ENCODE data around the gene ZNF219. TPM values are rescaled to one million over a fixed set of nuclear protein-coding genes. Genes with fewer than 3 reads are reported as not detected.

Gene ZNF219
- total RNA-seq, 1 experiment from 2014 or later: 16.6 TPM

- no peak for DNase-seq (ENCODE audit: low read depth, low spot score)
- Histone ChIP-seq H3K36me3 (ENCODE audit: control insufficient read depth in 1 of 2, insufficient read depth in 2 of 2, low read length in 2 of 2) (no peaks in the 10 kb centered on the region), H3K27me3 (ENCODE audit: insufficient read depth, low read length) (peaks cover 5% of the 10 kb centered on the region), H2AFZ (ENCODE audit: low read depth, low read length, poor library complexity, severe bottlenecking) (no peak overlapping the region), H4K20me1 (ENCODE audit: insufficient read depth) (no peaks in the 10 kb centered on the region), H3K9ac (ENCODE audit: low read length) (no peak overlapping the region), H3K4me1 (ENCODE audit: control insufficient read depth in 1 of 2, insufficient read depth in 2 of 2, low read length in 2 of 2) (no peaks in the 10 kb centered on the region), H3K4me2 (ENCODE audit: low read length) (no peak overlapping the region), H3K27ac (ENCODE audit: low read depth, low read length) (no peak overlapping the region), H3K4me3 (replicated peaks in 1 of 2; ENCODE audit: low read depth in 1 of 2, low read length in 2 of 2) (no peak overlapping the region), H3K79me2 (ENCODE audit: insufficient read depth, low read length) (no peaks in the 10 kb centered on the region), H3K9me3 (ENCODE audit: control insufficient read depth in 1 of 2, insufficient read depth in 1 of 2, low read depth in 1 of 2, low read length in 2 of 2) (no peaks in the 10 kb centered on the region), H3K9me2 (ENCODE audit: insufficient read depth) (no peaks in the 10 kb centered on the region)
- no peak for TF ChIP-seq CEBPB (IDR thresholded peaks at IDR 0.05; ENCODE audit: low read depth)
- TF ChIP-seq POLR2AphosphoS5 (IDR thresholded peaks at IDR 0.05; ENCODE audit: low read depth, low read length): no peak
- no peak for TF ChIP-seq EZH2 (IDR thresholded peaks at IDR 0.05)
- no peak for TF ChIP-seq CBX3 (IDR thresholded peaks at IDR 0.05; ENCODE audit: low read depth)
- no peak for ATAC-seq
- ChIA-PET CTCF (no interaction called here), POLR2A (no interaction called here), RAD21 (ENCODE audit: low non-redundant PET in 1 of 2, low total read pairs in 2 of 2, uncharacterized antibody in 2 of 2, unreplicated experiment in 2 of 2) (no interaction called here)
- no TSS peak for BruUV-seq (replicated peaks)
- intact Hi-C loops (cut with micrococcal nuclease): no loop called here
These were observed 37.7 kb downstream of the ZNF219 start for GRCh38 chr14:21060614-21061346.

GRCh38 chr14:21059842-21060613, 38.4 kb downstream of the ZNF219 start:
- DNase-seq (ENCODE audit: low read depth, low spot score): no peak
- no peak overlapping the region for H3K9ac ChIP-seq (ENCODE audit: low read length)
- RAD21 ChIA-PET (ENCODE audit: low non-redundant PET in 1 of 2, low total read pairs in 2 of 2, uncharacterized antibody in 2 of 2, unreplicated experiment in 2 of 2): no interaction called here
- no peak overlapping the region for H2AFZ ChIP-seq (ENCODE audit: low read depth, low read length, poor library complexity, severe bottlenecking)
- no peaks in the 10 kb centered on the region for H3K4me1 ChIP-seq (ENCODE audit: control insufficient read depth in 1 of 2, insufficient read depth in 2 of 2, low read length in 2 of 2)
- no peak overlapping the region for H3K4me3 ChIP-seq (replicated peaks in 1 of 2; ENCODE audit: low read depth in 1 of 2, low read length in 2 of 2)
- peaks cover 5% of the 10 kb centered on the region for H3K27me3 ChIP-seq (ENCODE audit: insufficient read depth, low read length)
- no peak overlapping the region for H3K4me2 ChIP-seq (ENCODE audit: low read length)
- H3K36me3 ChIP-seq (ENCODE audit: control insufficient read depth in 1 of 2, insufficient read depth in 2 of 2, low read length in 2 of 2): no peaks in the 10 kb centered on the region
- CTCF ChIA-PET: no interaction called here
- POLR2A ChIA-PET: no interaction called here
- no TSS peak for BruUV-seq (replicated peaks)
- H3K9me2 ChIP-seq (ENCODE audit: insufficient read depth): no peaks in the 10 kb centered on the region
- ATAC-seq: no peak
- no peak overlapping the region for H3K27ac ChIP-seq (ENCODE audit: low read depth, low read length)
- no peaks in the 10 kb centered on the region for H4K20me1 ChIP-seq (ENCODE audit: insufficient read depth)
- no peaks in the 10 kb centered on the region for H3K9me3 ChIP-seq (ENCODE audit: control insufficient read depth in 1 of 2, insufficient read depth in 1 of 2, low read depth in 1 of 2, low read length in 2 of 2)
- H3K79me2 ChIP-seq (ENCODE audit: insufficient read depth, low read length): no peaks in the 10 kb centered on the region
- intact Hi-C loops (cut with micrococcal nuclease): no loop called here
- TF ChIP-seq POLR2AphosphoS5 (IDR thresholded peaks at IDR 0.05; ENCODE audit: low read depth, low read length): no peak
- TF ChIP-seq, protein P1, sequence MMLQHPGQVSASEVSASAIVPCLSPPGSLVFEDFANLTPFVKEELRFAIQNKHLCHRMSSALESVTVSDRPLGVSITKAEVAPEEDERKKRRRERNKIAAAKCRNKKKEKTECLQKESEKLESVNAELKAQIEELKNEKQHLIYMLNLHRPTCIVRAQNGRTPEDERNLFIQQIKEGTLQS (IDR thresholded peaks at IDR 0.05): no peak
- TF ChIP-seq JUND (IDR thresholded peaks at IDR 0.05): no peak
- TF ChIP-seq EZH2 (IDR thresholded peaks at IDR 0.05): no peak
- TF ChIP-seq FOSL1 (IDR thresholded peaks at IDR 0.05; ENCODE audit: low read depth): no peak
- no peak for TF ChIP-seq EZH2phosphoT487 (IDR thresholded peaks at IDR 0.05; ENCODE audit: borderline replicate concordance)
- no peak for TF ChIP-seq TCF7L2 (IDR thresholded peaks at IDR 0.05; ENCODE audit: borderline replicate concordance, extremely low read depth, insufficient read depth, insufficient read length)
- no peak for TF ChIP-seq RAD21 (IDR thresholded peaks at IDR 0.05; ENCODE audit: low read depth)
- no peak for TF ChIP-seq YY1 (IDR thresholded peaks at IDR 0.05; ENCODE audit: extremely low read depth, insufficient replicate concordance, low read depth, low read length)
- TF ChIP-seq, protein P2, sequence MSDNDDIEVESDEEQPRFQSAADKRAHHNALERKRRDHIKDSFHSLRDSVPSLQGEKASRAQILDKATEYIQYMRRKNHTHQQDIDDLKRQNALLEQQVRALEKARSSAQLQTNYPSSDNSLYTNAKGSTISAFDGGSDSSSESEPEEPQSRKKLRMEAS (IDR thresholded peaks at IDR 0.05): no peak
- TF ChIP-seq, protein P3, sequence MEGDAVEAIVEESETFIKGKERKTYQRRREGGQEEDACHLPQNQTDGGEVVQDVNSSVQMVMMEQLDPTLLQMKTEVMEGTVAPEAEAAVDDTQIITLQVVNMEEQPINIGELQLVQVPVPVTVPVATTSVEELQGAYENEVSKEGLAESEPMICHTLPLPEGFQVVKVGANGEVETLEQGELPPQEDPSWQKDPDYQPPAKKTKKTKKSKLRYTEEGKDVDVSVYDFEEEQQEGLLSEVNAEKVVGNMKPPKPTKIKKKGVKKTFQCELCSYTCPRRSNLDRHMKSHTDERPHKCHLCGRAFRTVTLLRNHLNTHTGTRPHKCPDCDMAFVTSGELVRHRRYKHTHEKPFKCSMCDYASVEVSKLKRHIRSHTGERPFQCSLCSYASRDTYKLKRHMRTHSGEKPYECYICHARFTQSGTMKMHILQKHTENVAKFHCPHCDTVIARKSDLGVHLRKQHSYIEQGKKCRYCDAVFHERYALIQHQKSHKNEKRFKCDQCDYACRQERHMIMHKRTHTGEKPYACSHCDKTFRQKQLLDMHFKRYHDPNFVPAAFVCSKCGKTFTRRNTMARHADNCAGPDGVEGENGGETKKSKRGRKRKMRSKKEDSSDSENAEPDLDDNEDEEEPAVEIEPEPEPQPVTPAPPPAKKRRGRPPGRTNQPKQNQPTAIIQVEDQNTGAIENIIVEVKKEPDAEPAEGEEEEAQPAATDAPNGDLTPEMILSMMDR (IDR thresholded peaks at IDR 0.05 in 2 of 3, conservative IDR thresholded peaks at IDR 0.05 in 1 of 3; ENCODE audit: borderline replicate concordance in 1 of 3, insufficient read depth in 1 of 3, low read depth in 2 of 3, low read length in 2 of 3): no peak
- TF ChIP-seq, protein P4, sequence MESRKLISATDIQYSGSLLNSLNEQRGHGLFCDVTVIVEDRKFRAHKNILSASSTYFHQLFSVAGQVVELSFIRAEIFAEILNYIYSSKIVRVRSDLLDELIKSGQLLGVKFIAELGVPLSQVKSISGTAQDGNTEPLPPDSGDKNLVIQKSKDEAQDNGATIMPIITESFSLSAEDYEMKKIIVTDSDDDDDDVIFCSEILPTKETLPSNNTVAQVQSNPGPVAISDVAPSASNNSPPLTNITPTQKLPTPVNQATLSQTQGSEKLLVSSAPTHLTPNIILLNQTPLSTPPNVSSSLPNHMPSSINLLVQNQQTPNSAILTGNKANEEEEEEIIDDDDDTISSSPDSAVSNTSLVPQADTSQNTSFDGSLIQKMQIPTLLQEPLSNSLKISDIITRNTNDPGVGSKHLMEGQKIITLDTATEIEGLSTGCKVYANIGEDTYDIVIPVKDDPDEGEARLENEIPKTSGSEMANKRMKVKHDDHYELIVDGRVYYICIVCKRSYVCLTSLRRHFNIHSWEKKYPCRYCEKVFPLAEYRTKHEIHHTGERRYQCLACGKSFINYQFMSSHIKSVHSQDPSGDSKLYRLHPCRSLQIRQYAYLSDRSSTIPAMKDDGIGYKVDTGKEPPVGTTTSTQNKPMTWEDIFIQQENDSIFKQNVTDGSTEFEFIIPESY (IDR thresholded peaks at IDR 0.05; ENCODE audit: extremely low read depth, insufficient replicate concordance, low read length): no peak

Data from HCT116 (cell line).